HG02884 (cell line): Measurements from ENCODE around the gene KIR2DL1.
"Not testable (repeated sequence)": the region's sequence is repeated elsewhere in the genome, so short reads cannot be mapped to it uniquely, and the experiment has no call there.

Source experiments
- ATAC-seq: cut with Tn5 transposase; IDR thresholded peaks from one replicate; pipeline ENCODE4 v1.9.1; 2021; ENCODE audit warnings: mild to moderate bottlenecking, moderate library complexity; ENCODE audit not compliant: unreplicated experiment

KIR2DL1 gene

DNA sequence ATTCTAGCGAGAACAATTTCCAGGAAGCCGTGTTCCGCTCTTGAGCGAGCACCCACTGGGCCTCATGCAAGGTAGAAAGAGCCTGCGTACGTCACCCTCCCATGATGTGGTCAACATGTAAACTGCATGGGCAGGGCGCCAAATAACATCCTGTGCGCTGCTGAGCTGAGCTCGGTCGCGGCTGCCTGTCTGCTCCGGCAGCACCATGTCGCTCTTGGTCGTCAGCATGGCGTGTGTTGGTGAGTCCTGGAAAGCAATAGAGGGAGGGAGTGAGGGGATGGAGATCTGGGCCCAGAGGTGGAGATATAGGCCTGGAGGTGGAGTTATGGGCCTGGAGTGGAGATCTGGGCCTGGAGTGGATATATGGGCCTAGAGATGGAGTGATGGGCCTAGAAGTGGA, at the start of gene KIR2DL1:
KIR2DL1 (plus strand) TSS at position 148 of the 400 bp plus-strand sequence; CDS start at position 206, 58 bp downstream.
- not testable (repeated sequence) for ATAC-seq

- no peak for ATAC-seq
Measured at GRCh38 chr19:54724142-54724541, 45.5 kb upstream of the KIR2DL1 start, which contains the start of gene KIR3DL3. TSS of gene KIR3DL3 (plus strand) at chr19:54724442. CDS start at chr19:54724497, 55 bp downstream.

DNA sequence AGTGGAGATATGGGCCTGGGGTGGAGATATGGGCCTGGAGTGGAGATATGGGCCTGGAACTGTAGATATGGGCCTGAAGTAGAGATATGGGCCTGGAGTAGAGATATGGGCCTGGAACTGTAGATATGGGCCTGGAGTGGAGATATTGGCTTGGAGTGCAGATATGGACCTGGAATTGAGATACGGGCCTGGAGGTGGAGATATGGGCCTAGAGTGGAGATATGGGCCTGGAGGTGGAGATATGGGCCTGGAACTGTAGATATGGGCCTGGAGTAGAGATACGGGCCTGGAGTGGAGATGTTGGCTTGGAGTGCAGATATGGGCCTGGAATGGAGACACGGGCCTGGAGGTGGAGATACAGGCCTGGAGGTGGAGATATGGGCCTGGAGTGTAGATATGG, 44.9 kb upstream of the KIR2DL1 start:
- ATAC-seq, result no peak

- ATAC-seq, result no peak
Measured at GRCh38 chr19:54725321-54725720, 44.3 kb upstream of the KIR2DL1 start.

DNA sequence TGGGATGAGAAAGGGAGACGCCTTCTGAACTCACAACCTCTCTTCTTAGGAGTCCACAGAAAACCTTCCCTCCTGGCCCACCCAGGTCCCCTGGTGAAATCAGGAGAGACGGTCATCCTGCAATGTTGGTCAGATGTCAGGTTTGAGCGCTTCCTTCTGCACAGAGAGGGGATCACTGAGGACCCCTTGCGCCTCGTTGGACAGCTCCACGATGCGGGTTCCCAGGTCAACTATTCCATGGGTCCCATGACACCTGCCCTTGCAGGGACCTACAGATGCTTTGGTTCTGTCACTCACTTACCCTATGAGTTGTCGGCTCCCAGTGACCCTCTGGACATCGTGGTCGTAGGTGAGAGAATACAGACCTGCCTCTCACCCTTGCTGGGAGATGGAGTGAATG, 42.0 kb upstream of the KIR2DL1 start:
- no peak for ATAC-seq

- no peak for ATAC-seq
Measured at GRCh38 chr19:54728167-54728566, 41.4 kb upstream of the KIR2DL1 start.

DNA sequence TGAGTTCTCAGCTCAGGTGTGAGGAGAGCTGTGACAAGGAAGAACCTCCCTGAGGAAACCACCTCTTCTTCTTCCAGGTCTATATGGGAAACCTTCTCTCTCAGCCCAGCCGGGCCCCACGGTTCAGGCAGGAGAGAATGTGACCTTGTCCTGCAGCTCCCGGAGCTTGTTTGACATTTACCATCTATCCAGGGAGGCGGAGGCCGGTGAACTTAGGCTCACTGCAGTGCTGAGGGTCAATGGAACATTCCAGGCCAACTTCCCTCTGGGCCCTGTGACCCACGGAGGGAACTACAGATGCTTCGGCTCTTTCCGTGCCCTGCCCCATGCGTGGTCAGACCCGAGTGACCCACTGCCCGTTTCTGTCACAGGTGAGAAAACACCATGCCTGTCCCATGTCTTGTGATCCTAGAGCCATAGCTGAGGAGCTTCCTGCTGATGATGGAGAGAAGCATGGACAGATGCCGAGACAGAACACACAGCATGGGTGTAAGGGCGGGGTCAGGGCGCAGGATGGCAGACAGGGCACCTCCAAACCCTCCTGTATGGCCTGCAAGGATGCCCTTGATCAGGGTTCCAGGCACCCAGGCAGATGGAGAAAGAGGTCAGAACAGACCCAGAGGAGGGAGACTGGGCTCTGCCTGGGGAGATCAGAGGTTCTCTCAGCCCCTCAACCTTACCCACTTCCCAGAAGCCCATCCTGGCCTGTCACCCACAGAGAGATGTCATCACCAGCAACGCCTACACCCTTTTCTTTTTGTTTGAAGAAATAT, 40.0 kb upstream of the KIR2DL1 start:
- ATAC-seq, result no peak

DNA sequence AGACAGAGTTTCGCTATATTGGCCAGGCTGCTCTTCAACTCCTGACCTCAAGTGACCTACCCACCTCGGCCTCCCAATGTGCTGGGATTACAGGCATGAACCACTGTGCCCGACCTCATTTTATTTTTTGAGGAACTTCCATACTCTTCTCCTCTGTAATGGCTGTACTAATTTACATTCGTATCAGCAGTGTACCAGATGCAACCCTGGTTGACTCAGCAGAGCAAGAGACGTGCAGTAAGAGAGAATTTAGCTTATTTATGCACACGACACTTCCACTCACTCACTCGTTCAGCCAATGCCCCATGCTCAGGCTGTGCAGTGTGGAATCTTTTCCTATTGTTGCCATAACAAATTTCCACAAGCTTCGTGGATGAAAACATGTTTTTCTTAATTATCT, 38.4 kb upstream of the KIR2DL1 start:
- ATAC-seq, result no peak

DNA sequence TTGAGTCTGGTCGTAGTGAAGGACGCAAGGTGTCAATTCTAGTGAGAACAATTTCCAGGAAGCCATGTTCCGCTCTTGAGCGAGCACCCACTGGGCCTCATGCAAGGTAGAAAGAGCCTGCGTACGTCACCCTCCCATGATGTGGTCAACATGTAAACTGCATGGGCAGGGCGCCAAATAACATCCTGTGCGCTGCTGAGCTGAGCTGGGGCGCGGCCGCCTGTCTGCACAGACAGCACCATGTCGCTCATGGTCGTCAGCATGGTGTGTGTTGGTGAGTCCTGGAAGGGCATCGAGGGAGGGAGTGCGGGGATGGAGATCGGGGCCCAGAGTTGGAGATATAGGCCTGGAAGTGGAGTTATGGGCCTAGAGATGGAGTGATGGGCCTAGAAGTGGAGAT, 31.3 kb upstream of the KIR2DL1 start, which contains the start of gene KIR2DL3:
KIR2DL3 (plus strand) TSS at position 208 of the 400 bp plus-strand sequence; CDS start at position 241, 33 bp downstream.
- not testable (repeated sequence) for ATAC-seq

- ATAC-seq, result no peak
Measured at GRCh38 chr19:54738715-54739114, 30.9 kb upstream of the KIR2DL1 start.

DNA sequence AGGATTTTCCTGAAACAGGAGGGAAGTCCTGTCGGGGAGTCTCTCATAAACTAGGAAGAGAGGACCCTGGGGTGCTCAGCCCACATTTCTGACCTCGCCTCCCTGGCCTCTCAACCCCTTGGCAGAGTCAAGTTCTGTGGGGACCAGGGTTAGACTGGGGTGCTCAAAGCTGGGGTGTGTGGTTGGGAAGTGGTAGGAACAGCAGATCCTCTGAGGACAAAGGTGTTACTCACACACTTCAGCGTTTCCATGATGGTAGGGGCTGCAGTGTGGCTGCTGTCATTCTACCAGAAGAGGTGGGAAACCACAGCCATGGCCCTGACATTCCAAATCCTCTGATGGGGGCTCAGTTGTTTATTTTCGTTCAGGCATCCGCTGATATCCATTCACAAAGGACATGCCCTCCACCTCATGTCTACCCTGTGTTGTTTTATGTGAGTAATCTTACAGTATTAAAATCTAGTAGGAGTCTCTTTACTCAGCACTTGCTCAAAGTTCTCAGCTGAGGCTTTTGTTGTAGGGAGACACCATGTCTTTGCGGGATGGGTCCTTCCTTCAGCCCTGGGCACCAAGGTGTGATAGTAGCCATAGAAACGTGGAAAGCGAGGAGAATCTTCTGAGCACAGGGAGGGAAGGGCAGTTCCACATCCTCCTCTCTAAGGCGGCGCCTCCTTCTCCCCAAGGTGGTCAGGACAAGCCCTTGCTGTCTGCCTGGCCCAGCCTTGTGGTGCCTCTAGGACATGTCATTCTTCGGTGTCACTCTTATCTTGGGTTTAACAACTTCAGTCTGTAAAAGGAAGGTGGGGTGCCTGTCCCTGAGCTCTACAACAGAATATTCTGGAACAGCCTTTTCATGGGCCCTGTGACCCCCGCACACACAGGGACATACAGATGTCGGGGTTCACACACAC, 29.8 kb upstream of the KIR2DL1 start:
- ATAC-seq, result no peak

DNA sequence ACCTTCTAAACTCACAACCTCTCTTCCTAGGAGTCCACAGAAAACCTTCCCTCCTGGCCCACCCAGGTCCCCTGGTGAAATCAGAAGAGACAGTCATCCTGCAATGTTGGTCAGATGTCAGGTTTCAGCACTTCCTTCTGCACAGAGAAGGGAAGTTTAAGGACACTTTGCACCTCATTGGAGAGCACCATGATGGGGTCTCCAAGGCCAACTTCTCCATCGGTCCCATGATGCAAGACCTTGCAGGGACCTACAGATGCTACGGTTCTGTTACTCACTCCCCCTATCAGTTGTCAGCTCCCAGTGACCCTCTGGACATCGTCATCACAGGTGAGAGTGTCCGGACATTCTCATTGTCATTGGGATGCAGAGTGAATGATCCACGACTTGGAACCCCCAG, 27.6 kb upstream of the KIR2DL1 start:
- not testable (repeated sequence) for ATAC-seq

- not testable (repeated sequence) for ATAC-seq
Measured at GRCh38 chr19:54744080-54744479, 25.5 kb upstream of the KIR2DL1 start.

DNA sequence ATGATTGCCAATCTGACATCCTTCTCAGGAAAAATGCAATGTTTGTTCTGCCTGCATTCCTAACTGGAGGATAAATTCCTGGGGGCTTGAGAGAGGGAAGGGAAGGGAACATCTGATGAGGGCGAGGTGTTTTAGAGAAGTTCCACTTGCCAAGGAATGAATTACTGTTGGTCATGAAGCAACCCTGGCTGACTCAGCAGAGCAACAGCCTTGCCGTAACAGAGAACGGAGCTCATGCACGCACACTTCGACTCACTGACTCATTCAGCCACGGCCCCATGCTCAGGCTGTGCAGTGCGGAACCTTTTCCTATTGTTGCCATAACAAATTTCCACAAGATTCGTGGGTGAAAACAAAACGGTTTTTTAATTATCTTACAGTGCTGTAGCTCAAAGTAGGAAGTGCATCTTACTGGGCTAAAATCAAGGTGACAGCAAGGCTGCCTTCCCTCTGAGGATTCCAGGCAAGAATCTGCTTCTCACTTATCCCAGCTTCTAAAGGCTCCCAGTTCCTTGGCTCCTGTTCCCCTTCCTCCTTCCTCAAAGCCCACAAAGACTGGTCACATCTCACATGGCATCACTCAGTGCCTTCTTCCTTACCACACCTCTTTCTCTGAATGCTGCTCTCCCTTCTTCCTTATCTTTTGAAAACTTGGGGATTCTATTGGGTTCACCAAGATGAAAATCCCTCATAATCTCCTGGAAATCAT, 21.8 kb upstream of the KIR2DL1 start:
- ATAC-seq, result not testable (repeated sequence)

- not testable (repeated sequence) for ATAC-seq
Measured at GRCh38 chr19:54750276-54750675, 19.3 kb upstream of the KIR2DL1 start.

DNA sequence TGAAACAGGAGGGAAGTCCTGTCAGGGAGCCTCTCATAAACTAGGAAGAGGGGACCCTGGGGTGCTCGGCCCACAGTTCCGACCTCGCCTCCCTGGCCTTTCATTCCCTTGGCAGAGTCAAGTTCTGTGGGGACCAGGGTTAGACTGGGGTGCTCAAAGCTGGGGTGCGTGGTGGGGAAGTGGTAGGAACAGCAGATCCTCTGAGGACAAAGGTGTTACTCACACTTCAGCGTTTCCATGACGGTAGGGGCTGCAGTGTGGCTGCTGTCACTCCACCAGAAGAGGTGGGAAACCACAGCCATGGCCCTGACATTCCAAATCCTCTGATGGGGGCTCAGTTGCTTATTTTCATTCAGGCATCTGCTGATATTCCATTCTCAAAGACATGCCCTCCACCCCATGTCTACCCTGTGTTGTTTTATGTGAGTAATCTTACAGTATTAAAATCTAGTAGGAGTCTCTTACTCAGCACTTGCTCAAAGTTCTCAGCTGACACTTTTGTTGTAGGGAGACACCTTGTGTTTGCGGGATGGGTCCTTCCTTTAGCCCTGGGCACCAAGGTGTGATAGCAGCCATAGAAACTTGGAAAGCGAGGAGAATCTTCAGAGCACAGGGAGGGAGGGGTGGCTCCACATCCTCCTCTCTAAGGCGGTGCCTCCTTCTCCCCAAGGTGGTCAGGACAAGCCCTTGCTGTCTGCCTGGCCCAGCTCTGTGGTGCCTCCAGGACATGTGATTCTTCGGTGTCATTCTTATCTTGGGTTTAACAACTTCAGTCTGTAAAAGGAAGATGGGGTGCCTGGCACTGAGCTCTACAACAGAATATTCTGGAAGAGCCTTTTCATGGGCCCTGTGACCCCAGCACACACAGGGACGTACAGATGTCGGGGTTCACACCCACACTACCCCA, 13.1 kb upstream of the KIR2DL1 start:
- not testable (repeated sequence) for ATAC-seq

DNA sequence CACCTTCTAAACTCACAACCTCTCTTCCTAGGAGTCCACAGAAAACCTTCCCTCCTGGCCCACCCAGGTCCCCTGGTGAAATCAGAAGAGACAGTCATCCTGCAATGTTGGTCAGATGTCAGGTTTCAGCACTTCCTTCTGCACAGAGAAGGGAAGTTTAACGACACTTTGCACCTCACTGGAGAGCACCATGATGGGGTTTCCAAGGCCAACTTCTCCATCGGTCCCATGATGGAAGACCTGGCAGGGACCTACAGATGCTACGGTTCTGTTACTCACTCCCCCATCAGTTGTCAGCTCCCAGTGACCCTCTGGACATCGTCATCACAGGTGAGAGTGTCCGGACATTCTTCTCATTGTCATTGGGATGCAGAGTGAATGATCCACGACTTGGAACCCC, 11.0 kb upstream of the KIR2DL1 start:
- ATAC-seq, result not testable (repeated sequence)

DNA sequence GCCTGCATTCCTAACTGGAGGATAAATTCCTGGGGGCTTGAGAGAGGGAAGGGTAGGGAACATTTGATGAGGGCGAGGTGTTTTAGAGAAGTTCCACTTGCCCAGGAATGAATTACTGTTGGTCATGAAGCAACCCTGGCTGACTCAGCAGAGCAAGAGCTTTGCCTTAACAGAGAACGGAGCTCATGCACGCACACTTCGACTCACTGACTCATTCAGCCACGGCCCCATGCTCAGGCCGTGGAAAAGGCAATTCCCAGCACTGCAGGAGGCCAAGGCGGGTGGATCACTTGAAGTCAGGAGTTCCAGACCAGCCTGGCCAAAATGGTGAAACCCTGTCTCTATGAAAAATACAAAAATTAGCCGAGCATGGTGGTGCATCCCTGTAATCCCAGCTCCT, 5.4 kb upstream of the KIR2DL1 start:
- not testable (repeated sequence) for ATAC-seq

- not testable (repeated sequence) for ATAC-seq
Measured at GRCh38 chr19:54766464-54766863, 3.1 kb upstream of the KIR2DL1 start.

DNA sequence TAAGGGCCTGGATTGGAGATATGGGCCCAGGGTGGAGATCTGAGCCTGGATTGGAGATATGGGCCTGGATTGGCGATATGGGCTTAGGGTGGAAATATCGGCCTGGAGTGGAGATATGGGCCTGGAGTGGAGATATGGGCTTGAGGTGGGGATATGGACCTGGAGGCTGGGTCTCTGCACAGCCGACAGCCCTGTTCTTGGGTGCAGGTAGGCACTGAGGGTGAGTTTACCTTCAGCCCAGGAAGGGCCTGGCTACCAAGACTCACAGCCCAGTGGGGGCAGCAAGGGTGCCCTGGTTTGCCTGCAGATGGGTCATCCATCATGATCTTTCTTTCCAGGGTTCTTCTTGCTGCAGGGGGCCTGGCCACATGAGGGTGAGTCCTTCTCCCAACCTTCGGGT, 918 bp downstream of the KIR2DL1 start:
- ATAC-seq, result not testable (repeated sequence)
